ENCODE measurements around the gene YIPF2.

DNA sequence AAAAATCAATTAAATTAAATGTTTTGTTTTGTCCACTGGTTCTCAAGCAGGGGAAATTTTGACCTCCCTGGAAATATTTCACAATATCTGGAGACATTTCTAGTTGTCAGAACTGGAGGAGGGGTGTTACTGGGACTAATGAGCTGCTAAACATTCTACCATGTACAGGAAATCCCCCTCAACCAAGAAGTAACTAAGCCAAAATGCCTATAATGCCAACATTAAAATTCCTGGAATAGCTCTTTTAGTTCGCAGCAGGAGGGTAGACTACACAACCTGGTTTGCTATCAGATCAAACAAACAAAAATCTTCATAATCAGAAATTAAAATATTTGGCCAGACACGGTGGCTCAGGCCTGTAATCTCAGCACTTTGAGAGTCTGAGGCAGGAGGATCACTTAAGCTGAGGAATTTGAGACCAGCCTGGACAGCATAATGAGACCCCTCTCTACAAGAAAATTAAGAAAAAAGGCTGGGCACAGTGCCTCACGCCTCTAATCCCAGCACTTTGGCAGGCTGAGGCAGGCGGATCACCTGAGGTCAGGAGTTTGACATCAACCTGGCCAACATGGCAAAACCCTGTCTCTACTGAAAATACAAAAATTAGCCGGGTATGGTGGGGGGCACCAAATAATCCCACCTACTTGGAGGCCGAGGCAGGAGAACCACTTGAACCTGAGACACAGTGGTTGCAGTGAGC lies 18.7 kb upstream of the YIPF2 start:
- TF ChIP-seq, protein P1, sequence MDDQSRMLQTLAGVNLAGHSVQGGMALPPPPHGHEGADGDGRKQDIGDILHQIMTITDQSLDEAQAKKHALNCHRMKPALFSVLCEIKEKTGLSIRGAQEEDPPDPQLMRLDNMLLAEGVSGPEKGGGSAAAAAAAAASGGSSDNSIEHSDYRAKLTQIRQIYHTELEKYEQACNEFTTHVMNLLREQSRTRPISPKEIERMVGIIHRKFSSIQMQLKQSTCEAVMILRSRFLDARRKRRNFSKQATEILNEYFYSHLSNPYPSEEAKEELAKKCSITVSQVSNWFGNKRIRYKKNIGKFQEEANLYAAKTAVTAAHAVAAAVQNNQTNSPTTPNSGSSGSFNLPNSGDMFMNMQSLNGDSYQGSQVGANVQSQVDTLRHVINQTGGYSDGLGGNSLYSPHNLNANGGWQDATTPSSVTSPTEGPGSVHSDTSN (IDR thresholded peaks at IDR 0.05): no peak
- TF ChIP-seq, protein P2, sequence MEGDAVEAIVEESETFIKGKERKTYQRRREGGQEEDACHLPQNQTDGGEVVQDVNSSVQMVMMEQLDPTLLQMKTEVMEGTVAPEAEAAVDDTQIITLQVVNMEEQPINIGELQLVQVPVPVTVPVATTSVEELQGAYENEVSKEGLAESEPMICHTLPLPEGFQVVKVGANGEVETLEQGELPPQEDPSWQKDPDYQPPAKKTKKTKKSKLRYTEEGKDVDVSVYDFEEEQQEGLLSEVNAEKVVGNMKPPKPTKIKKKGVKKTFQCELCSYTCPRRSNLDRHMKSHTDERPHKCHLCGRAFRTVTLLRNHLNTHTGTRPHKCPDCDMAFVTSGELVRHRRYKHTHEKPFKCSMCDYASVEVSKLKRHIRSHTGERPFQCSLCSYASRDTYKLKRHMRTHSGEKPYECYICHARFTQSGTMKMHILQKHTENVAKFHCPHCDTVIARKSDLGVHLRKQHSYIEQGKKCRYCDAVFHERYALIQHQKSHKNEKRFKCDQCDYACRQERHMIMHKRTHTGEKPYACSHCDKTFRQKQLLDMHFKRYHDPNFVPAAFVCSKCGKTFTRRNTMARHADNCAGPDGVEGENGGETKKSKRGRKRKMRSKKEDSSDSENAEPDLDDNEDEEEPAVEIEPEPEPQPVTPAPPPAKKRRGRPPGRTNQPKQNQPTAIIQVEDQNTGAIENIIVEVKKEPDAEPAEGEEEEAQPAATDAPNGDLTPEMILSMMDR (IDR thresholded peaks at IDR 0.05): no peak
- TF ChIP-seq POLR2AphosphoS5 (IDR thresholded peaks at IDR 0.05; ENCODE audit: low read depth, low read length) (no peak), RXRA (IDR thresholded peaks at IDR 0.05; ENCODE audit: borderline replicate concordance, low read depth) (no peak), IRF3 (IDR thresholded peaks at IDR 0.05; ENCODE audit: low read depth, low read length) (no peak), NFIC (IDR thresholded peaks at IDR 0.05; ENCODE audit: borderline replicate concordance) (no peak), EP300 (IDR thresholded peaks at IDR 0.05; ENCODE audit: borderline replicate concordance in 1 of 2, low read depth in 1 of 2, low read length in 1 of 2) (no peak), MAX (IDR thresholded peaks at IDR 0.05; ENCODE audit: low read depth) (no peak)
